Mucosa of descending colon (tissue), 3 donors: Measurements from ENCODE around the gene CDC23. TPM values are rescaled to one million over a fixed set of nuclear protein-coding genes. Genes with fewer than 3 reads are reported as not detected.

ENCODE experiments used
- ATAC-seq: fragments of 200-7000 bp; cut with Tn5 transposase; one replicate; pipeline ENCODE4 v1.9.1; 2020; ENCODE audit warnings: mild to moderate bottlenecking, moderate library complexity
- DNase-seq, 3 donors: peaks; one replicate each; pipeline ENCODE4 v3.0.0-alpha.2; 2020
- H3K36me3 ChIP-seq: fragments of 200-600 bp; one replicate; pipeline ENCODE4 v1.8.0; 2021; ENCODE audit warnings: low read depth, mild to moderate bottlenecking
- H3K4me1 ChIP-seq: fragments of 200-600 bp; one replicate; pipeline ENCODE4 v1.8.0; 2021; ENCODE audit warnings: low read depth, mild to moderate bottlenecking
- H3K4me3 ChIP-seq: fragments of 200-600 bp; one replicate; pipeline ENCODE4 v1.8.0; 2021; ENCODE audit warnings: mild to moderate bottlenecking
- H3K9me3 ChIP-seq: fragments of 200-600 bp; one replicate; pipeline ENCODE4 v1.8.0; 2021; ENCODE audit warnings: mild to moderate bottlenecking
- intact Hi-C, 2 donors: fragments of 100-400 bp; cut with DNase I in 1 of 2; cut with micrococcal nuclease in 1 of 2; formaldehyde crosslinking; loops; one replicate each; pipeline versions ENCODE4 v1.11.0 to v1.11.1; 2022; cut with DNase I, micrococcal nuclease
- total RNA-seq, 3 donors: library from RNA; stranded (reverse); fragmentation: NEBNext Ultra II Directional in 2 of 3; extraction: Animal tissue kit (Norgen Biotek cat#: 25700) in 2 of 3; gene quantifications; one replicate each; pipeline versions ENCODE4 v1.2.1 to v1.2.4, GENCODE V29; 2021 to 2023
- TF ChIP-seq, protein P1 (sequence below): fragments of 200-600 bp; IDR thresholded peaks from one replicate; pipeline ENCODE4 v1.8.0; 2022; ENCODE audit warnings: antibody characterized with exemption, mild to moderate bottlenecking
- donor health status: DM: no; HTN: no; CAD: no; lungs with moderate emphysema.
- donor health status: DM: no; HTN: no; CAD: no.
- donor health status: DM: no; HTN: yes; CAD: no.

Gene CDC23
- total RNA-seq, 3 donors from 2014 or later = 19.3 to 22.2 (median 21.9) TPM

DNA sequence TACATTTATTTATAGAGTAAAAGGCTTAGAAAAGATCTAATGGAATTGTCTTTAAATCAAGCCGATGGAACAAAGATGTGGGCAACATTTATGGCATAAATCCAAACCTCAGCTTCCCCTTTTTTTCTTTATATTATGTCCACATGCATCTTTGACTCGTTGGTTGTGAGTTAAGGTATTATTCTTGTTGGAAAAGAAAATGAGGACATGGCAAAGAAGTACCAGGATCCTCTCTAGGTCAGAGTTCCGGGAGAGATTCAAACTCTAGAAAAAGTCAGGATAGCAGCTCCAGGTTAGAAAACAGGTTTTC lies 73.4 kb downstream of the CDC23 start:
- no peaks in the 10 kb centered on the region for H3K4me1 ChIP-seq
- no peak for DNase-seq
- H3K4me3 ChIP-seq = no peak overlapping the region
- intact Hi-C loops = no loop called here
- ATAC-seq = no peak
- H3K9me3 ChIP-seq = no peaks in the 10 kb centered on the region
- no peaks in the 10 kb centered on the region for H3K36me3 ChIP-seq
- TF ChIP-seq, protein P1, sequence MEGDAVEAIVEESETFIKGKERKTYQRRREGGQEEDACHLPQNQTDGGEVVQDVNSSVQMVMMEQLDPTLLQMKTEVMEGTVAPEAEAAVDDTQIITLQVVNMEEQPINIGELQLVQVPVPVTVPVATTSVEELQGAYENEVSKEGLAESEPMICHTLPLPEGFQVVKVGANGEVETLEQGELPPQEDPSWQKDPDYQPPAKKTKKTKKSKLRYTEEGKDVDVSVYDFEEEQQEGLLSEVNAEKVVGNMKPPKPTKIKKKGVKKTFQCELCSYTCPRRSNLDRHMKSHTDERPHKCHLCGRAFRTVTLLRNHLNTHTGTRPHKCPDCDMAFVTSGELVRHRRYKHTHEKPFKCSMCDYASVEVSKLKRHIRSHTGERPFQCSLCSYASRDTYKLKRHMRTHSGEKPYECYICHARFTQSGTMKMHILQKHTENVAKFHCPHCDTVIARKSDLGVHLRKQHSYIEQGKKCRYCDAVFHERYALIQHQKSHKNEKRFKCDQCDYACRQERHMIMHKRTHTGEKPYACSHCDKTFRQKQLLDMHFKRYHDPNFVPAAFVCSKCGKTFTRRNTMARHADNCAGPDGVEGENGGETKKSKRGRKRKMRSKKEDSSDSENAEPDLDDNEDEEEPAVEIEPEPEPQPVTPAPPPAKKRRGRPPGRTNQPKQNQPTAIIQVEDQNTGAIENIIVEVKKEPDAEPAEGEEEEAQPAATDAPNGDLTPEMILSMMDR = no peak

DNA sequence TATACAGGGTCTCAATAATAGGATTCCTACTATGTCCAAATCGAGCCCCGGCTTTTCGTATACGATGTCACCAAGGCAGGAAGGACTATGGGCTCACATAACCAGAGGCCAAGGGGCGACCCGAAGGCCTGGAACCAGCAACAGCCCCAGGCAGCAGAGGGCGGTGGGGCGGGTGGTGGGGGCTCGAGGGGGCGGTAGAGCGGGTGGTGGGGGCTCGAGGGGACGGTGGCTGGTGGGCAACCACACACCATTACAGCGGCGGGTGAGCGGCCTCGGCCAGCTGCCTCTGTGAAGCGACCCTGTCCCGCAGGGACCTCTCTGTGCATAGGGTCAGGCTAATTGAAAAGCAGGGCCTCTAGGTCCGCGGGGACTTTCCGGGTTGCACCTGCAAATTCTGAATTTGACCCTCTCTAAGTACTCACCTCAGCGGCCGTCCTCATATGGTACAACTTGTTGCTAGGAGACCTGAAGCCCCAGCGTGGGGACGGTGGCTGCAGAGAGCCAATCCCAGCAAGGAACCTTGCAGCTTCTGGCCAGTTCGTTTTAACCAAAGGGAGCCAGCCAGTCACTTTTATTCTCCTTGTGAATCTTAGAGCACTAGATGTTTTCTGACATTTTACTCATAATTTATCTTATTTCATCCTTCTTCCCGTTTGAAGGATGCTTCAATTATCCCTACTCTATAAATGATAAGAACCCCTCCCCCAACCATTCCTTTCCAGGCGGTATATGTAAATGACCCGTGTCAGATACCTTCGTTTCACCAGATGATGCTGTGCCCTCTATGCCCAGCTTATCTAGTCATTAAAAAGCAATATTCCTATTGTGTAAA lies 74.0 kb downstream of the CDC23 start, which contains the start of gene NME5:
Gene NME5 (minus strand): TSS at position 480 of the 832 bp plus-strand sequence. CDS start 648 bp downstream, outside the sequence.
- H3K9me3 ChIP-seq = no peaks in the 10 kb centered on the region
- peak; percentile 87 for ATAC-seq

More for the DNA sequence above, 74.0 kb downstream of the CDC23 start, which contains the start of gene NME5:
- no peak within 1 kb of the TSS for H3K4me3 ChIP-seq
- intact Hi-C loops = no loop called here
- H3K4me1 ChIP-seq = no peaks in the 10 kb centered on the region
- peak; percentile 61 to 63 (median 61) for DNase-seq
- TF ChIP-seq, protein P1 = no peak
- no peaks in the 10 kb centered on the region for H3K36me3 ChIP-seq

Other genes with a start within 250 kb of the CDC23 start
- 10 to 100 TPM; 25.5 to 58.4 (median 25.8) TPM for gene FAM13B, start 180.2 kb downstream of the CDC23 start, total RNA-seq
- not detected for gene WNT8A, start 129.3 kb downstream of the CDC23 start, total RNA-seq
- 1 to 10 TPM in 2 of 3 donors, not detected in 1; 1.6 to 4.3 TPM for gene NME5, start 73.9 kb downstream of the CDC23 start, total RNA-seq
- gene BRD8, start 34.7 kb downstream of the CDC23 start, total RNA-seq = 10 to 100 TPM; 42.6 to 58.5 (median 57.3) TPM
- 10 to 100 TPM in 1 of 3 donors, 1 to 10 TPM in 2; 1.4 to 12.9 (median 2.8) TPM for gene KIF20A, start 34.2 kb downstream of the CDC23 start, total RNA-seq
- gene GFRA3, start 61.3 kb upstream of the CDC23 start, total RNA-seq = 1 to 10 TPM in 2 of 3 donors, under 1 TPM in 1; 0.77 to 2.4 (median 1.1) TPM
- gene CDC25C, start 118.5 kb upstream of the CDC23 start, total RNA-seq = 1 to 10 TPM in 2 of 3 donors, under 1 TPM in 1; 0.79 to 4.1 (median 1.3) TPM
- gene FAM53C, start 124.9 kb upstream of the CDC23 start, total RNA-seq = 10 to 100 TPM; 14.4 to 33.5 (median 14.5) TPM
- gene KDM3B, start 139.4 kb upstream of the CDC23 start, total RNA-seq = 10 to 100 TPM; 56.6 to 84.3 (median 71.7) TPM
- gene REEP2, start 225.7 kb upstream of the CDC23 start, total RNA-seq = 10 to 100 TPM in 1 of 3 donors, 1 to 10 TPM in 2; 1.0 to 16.3 (median 2.7) TPM